LoVo (cell line): ENCODE measurements around the gene ILRUN.
A peak's percentile ranks its signal among the peaks of the same experiment; 100 is the strongest.
"Not testable (repeated sequence)": the region's sequence is repeated elsewhere in the genome, so short reads cannot be mapped to it uniquely, and the experiment has no call there.

Experiments
- DNase-seq: peaks from one replicate; pipeline ENCODE4 v3.0.0-alpha.2; 2016; ENCODE audit warnings: low spot score

Gene ILRUN

DNA sequence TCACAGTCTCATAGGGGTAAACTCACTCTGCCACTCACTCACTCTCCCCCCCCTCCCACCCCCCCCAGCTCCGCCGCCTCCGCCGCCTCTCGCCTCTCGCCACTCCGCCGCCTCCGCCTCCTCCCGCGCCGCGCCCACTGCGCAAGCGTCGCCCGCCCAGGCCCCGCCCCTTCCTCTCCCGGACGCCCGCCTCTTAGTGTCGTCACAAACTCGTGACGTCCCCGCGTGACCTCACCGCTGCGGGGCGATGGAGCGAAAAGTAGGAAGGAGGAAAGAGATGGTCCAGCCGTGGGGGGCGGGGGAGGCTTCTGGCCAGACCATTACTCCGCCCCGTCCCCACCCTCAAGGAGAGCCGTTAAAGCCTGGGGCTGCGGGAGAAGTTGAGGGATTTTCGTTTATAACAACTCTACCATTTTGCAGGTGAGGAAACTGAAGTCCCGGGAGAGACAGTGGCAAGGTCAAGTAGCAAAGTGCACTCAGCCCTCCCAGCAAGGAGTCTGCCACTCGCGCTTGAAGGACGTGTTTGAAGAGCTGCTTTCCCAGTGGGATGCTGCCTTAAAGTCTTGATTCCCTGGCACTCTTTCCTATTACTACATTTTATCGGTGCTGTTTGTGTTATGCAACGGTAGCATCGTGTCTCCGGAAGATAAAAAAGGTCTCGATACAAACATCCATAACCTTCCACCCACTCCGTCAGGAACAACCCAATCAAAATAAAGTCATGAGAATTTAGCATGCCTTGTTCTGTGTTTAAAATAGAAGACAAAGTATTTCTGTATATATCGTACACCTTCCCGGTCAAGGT is at the start of gene ILRUN:
Gene ILRUN, minus strand, starts transcription at position 29 of the 805 bp plus-strand sequence. CDS start 164 bp downstream, outside the sequence.
- DNase-seq: peak; percentile 94

DNA sequence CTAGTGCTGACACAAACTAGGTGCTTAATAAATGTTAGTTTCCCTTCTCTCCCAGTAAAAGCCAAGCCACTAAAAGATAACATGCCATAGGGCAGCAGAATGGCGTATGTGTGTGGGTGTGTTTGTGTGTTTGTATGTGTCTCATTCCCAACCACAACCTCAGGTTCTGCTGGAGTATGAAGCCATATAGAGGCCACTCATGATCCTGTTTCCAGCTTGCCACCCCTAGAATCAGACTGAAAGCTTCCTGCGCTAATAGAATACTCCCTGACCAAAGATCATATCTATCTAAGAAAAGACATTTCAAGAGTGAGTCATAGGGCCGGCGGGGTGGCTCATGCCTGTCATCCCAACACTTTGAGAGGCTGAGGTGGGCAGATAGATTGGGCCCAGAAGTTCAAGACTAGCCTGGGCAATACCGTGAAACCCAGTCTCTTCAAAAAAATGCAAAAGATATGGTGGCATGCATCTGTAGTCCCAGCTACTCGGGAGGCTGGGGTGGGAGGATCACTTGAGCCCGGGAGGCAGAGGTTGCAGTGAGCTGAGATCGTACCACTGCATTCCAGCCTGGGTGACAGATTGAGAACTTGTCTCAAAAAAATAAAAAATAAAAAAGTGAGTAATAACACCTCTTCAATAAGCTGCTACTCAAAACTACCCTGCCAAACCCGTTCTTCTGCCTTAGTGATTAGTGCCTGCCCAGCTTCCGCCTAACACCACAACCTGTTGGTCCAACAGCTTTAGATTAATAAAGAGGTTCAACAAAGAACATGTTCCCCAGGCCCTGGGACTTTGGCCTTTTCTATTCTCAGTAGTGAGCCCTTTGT is 48.9 kb upstream of the ILRUN start:
- peak; percentile 66 for DNase-seq

DNA sequence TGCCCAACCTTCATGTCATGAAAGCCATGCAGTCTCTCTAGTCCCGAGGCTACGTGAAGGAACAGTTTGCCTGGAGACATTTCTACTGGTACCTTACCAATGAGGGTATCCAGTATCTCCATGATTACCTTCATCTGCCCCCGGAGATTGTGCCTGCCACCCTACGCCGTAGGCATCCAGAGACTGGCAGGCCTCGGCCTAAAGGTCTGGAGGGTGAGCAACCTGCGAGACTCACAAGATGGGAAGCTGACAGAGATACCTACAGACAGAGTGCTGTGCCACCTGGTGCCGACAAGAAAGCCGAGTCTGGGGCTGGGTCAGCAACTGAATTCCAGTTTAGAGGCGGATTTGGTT is 47.7 kb upstream of the ILRUN start:
- DNase-seq: not testable (repeated sequence)

DNA sequence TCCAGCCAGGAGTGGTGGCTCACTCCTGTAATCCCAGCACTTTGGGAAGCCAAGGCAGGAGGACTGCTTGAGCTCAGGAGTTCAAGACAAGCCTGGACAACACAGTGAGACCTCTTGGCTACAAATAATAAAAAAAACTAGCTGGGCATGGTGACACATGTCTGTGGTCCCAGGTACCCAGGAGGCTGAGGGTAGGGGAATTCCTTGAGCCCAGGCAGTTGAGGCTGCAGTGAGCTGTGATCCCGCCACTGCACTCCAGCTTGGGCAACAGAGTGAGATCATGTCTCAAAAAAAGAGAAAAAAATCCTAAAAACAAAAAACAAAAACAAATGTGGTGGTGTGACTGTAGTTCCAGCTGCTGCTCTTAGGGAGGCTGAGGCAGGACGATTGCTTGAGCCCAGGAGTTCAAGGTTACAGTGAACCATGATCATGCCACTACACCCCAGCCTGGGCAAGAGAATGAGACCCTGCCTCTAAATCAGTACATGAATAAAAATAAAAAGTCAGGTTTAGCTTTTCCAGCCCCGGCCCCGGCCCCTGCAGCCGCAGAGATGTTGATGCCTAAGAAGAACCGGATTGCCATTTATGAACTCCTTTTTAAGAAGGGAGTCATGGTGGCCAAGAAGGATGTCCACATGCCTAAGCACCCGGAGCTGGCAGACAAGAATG is 47.2 kb upstream of the ILRUN start:
- no peak for DNase-seq

DNA sequence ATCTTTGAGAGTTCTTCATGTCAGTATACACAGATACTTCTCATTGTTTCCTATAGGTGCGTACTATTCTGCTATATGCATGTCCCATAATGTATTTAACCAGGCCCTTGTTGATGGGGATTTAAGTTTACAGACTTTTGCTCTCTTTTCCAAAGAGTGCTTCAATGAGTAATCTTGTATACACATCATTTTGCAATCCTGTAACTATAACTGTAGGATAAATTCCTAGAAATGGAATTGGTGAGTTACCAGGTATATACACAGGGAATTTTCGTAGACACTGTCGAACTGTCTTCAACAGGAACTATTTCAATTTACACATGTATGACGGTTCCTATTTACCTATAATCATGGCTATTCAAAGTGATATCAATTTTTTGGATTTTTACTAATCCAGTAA is 45.5 kb upstream of the ILRUN start:
- no peak for DNase-seq

DNA sequence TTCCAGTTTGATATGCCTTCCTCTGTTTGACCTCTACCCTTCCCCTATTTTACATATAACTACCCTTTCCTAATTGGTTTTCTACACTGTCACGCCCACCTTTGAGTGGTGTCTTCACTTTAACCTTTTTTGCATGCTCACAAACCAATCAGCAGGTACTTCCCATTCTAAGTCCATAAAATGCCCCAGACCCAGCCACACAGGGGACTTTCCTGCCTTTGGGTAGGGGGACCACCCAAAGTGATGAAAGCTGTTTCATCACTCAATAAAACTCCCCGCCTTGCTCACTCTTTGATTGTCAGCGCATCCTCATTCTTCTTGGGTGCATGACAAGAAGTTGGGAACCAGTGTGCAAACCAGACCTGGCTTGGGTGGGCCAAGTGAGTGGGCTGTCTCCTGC is 40.3 kb upstream of the ILRUN start:
- no peak for DNase-seq

DNA sequence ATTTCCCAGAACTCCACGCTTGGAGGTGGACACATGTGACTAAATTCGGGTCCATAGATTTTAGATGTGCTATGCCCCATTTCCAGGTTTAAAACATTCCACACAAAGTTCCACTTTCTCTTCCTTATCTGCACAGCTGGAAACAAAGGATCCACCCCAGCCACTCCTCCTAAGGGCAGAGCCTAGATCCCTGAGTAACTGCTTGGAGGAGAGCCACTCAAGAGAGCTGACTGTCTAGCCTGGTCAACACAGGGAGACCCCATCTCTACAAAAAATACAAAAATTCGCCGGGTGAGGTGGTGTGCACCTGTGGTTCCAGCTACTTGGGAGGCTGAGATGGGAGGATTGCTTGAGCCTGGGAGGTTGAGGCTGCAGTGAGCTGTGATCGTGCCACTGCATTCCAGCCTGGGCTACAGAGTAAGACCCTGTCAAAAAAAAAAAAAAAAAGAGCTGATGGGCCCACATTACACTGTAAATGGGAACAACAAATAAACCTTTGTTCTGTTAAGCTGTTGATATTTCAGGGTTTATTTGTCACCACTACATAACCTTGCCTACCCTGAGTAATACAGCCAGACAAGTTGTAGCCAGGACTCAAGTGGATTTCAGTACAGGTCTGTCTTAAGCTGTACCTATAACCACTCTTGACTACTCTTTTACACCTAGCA is 35.0 kb upstream of the ILRUN start:
- DNase-seq: no peak

DNA sequence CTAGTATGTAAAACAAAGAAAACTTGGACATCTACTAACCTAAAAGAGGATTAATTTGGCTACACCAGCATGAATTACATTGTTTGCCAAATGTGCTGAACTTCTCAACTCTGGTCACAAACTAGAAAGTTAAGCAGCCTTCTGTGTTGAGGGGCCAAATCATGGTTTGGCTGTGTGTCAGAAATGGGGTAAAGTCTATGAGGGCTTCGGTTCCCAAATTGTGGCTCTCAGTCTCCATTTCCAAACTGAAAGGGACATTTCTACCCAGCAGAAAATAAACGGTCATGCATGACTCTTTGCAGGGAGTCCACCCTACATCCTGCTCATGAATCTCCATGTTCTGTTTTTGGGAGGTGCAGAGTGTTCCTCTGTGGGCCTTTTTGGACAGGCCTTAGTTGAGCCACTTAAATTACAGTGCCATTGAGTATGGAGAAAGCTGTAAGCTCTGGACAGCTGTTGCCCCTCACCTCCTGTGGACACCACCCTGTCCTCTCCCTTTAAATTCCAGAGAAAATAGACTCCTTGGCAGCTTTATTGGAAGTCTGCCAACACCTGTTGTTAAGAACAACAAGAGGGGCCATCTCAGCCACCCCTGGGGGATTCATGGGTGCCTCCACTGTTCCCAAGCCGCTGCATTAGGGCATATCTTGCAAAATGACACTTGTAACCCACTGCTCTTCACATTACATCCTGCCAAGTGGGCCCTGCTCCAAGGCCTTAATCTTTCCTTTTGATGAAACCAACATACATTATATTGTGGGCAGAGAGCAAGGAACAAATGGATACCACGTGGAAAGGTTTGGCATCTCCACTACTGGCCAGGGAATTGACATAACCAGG is 33.3 kb upstream of the ILRUN start:
- no peak for DNase-seq

DNA sequence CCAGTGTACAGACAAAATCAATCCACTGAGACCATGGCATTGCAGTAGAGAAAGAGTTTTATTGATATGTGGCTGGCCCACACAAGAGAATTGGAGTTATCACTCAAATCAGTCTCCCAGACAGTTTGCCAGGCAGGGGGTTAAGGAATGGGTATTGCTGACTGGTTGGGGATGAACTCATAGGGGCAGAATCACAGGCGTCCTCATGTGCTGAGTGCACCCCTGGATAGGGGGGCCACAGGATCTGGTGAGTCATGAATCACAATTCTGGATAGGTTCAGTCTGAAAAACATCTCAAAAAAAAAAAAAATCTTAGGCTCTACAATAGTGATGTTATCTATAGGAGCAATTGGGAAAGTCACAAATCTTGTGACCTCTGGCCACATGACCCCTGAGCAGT is 29.5 kb upstream of the ILRUN start:
- no peak for DNase-seq

DNA sequence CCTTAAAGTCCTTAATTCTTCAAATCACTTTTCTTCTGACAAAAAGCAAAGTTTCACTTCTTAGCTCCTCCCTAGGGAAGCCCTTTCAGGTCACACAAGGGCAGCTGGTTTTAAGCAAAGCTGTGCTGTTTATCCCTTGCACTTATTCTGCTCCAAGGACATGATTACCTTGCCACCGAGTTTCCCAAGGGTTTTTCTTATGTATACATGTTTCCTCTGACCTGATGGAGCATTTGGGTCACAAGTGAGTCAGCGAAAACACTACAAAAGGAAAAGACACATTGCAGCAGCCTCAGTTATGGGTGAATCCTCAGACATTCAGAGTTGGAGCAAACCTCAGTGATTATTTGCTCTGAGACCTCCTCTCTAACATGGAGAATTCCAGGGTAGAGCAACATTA is 26.6 kb upstream of the ILRUN start:
- DNase-seq: no peak

DNA sequence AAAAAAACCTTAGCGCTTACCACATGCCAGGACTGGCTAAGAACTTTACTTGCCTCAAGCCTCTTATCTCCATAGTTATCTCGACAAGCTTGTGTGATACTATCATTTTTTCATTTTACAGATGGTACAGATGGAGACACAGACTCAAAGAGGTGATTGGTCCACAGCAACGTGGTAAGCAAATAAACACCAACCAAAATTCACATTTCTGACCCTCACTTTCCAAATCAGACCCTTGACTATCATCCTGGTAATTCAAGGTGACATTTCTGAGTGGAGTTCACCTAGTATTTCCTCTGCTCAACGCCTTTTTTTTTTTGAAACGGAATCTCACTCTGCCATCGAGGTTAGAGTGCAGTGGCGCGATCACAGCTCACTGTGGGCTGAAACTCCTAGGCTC is 25.9 kb upstream of the ILRUN start:
- no peak for DNase-seq

DNA sequence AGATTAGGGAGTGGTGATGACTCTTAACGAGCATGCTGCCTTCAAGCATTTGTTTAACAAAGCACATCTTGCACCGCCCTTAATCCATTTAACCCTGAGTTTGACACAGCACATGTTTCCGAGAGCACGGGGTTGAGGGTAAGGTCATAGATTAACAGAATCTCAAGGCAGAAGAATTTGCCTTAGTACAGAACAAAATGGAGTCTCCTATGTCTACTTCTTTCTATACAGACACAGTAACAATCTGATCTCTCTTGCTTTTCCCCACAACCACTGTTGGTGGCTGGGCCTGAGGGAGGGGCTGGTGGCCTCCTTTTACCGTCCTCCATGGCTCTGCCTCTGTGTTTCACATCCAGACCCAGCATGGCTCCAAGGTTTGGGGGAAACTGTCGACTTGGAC is 23.6 kb upstream of the ILRUN start:
- not testable (repeated sequence) for DNase-seq

DNA sequence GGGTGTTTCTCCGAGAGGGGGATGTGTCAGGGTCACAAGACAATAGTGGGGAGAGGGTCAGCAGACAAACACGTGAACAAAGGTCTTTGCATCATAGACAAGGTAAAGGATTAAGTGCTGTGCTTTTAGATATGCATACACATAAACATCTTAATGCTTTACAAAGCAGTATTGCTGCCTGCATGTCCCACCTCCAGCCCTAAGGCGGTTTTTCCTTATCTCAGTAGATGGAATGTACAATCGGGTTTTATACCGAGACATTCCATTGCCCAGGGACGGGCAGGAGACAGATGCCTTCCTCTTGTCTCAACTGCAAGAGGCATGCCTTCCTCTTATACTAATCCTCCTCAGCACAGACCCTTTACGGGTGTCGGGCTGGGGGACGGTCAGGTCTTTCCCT is 23.1 kb upstream of the ILRUN start:
- DNase-seq: not testable (repeated sequence)

DNA sequence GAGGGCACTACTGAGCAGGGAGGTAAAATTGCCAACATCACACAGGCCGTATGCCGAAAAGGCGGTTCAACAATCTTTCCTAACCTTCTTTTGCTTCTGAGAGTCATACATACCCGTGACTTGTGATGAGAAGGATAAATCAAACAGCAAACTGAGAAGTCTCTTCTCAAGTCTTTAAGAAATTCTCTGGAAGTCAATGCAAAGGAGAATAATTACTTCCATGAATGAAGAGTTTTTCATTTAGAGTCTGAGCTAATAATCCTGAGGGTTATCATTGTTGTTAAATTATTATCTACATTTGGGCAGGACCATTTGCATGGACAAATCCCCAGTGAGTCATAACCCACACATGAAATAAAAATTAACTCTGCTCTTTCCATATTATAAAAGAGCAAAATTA is 22.4 kb upstream of the ILRUN start:
- no peak for DNase-seq

DNA sequence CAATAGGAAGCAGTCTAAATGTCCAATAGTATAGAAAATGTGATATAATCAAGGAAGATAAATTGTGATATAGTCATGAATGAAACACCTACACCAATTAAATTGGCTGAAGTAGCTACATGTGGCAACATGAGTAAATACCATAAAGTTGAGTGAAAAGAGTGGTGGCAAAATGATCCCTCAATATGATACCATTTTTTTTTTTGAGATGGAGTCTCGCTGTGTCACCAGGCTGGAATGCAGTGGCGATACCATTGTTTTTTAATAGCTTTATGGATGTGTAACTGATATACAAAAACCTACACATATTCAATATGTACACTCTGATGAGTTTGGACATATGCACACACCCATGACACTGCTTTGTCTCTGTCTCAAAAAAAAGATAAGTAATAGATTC is 20.9 kb upstream of the ILRUN start:
- no peak for DNase-seq

DNA sequence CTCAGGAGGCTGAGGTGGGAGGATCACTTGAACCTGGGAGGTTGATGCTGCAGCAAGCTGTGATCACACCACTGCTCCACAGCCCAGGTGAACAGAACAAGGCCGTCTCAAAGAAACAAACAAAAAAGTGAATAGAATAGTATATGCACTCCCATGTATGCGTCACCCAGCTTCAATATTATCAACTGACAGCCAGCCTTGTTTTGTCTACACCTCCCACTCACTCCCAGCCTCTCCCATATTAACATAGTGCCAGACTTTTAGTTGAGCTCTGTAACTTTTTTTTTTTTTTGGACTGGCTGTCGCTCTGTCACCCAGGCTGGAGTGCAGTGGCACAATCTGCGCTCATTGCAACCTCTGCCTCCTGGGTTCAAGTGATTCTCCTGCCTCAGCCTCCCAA is 18.1 kb upstream of the ILRUN start:
- DNase-seq: no peak

DNA sequence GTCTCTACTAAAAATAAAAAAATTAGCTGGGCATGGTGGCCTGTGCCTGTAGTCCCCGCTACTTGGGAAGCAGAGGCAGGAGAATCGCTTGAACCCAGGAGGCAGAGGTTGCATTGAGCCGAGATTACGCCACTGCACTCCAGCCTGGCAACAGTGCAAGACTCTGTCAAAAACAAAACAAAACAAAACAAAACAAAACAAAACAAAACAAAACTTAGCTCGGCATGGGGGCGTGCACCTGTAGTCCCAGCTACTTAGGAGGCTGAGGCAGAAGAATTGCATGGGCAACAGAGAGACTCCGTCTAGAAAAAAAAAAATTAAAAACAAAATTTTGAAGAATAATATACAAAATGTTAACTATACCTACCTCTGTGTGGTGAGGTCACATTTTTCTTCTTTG is 16.3 kb upstream of the ILRUN start:
- DNase-seq: not testable (repeated sequence)

DNA sequence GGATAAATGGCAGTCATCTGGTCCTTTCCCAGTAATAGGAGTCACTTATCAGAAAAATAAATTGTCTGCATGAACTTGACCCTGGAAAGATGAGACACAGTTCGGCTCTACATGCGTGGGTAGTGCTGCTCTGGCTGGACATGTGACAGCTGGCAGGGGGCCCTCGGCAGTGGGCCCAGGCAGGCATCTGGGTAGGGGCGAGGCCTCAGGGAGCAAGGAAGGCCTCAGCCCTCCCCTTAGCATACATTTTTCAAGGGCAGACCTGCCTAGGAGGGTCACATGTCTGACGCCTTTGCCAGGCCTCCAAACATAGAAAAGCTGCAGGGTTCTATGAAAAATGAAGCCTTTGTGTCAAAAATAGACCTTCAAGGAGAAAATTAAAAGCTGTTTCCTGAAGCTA is 12.8 kb upstream of the ILRUN start:
- DNase-seq: no peak

DNA sequence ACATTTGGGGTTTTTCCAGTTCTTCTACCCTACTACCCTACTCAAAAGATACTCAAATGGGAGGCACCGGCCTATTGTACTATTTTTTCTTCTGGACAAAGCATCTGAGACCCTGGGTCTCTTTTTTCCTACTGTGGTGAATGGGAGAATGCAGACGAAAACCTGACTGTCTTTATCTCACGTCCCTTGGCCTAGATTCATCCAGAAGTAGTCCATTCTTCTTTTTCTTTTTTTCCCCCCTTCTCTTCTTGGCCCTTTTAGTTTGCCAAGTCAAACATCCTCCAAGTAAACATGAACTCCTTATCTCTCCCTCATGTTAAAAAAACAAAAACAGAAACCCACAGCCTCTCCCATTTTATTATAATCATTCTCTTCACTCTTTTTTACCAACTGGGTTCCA is 8.7 kb upstream of the ILRUN start:
- no peak for DNase-seq

DNA sequence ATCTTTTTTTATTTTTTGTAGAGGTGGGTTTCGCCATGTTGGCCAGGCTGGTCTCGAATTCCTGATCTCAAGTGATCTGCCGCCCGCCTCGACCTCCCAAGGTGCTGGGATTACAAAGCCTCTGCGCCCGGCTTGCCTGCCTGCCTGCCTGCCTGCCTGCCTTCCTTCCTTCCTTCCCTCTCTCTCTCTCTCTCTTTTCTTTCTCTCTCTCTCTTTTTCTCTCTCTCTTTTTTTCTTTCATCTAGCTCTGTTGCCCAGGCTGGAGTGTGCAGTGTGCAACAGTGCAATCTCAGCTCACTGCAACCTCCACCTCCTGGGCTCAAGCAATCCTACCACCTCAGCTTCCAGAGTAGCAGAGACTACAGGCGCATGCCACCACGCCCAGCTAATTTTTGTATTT is 4.6 kb upstream of the ILRUN start:
- no peak for DNase-seq

DNA sequence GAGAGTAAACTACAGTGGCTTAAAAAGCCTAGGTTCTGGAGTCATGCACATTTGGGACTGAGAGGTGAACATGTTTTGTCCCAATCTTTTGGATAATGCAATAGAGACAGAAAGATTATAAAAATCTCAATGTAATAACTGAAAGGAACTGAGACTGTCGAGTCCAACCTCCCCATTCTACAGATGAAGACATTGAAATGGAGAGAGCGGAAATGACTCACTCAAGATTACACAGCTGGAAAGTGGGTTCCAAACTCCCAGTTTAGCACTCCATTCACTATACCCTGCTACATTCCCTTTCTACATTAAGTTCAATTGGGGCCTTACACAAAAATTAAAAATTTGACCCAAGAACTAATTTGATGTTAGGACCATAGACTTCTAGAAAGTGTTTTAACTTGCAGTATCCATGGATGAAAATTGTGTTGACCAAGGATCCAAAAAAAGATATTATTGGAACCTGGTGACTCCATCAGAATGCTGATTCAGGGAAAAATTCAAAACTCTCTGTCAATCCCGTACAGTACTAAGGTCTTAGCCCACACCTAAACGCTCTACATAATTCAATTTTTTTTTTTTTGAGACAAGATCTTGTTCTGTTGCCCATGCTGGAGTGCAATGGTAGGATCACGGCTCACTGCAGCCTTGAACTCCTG is 1.5 kb upstream of the ILRUN start:
- no peak for DNase-seq
